ENCODE measurements around the gene FGF5.

- TF ChIP-seq POLR2A (IDR thresholded peaks at IDR 0.05), result no peak
- no peak for TF ChIP-seq CTCF (IDR thresholded peaks at IDR 0.05)
These were observed 33.6 kb upstream of the FGF5 start for GRCh38 chr4:80232707-80233370.

All from lower leg skin (tissue), 3 donors.